Measurements from ENCODE around the gene PODXL2.

The PODXL2 gene

DNA sequence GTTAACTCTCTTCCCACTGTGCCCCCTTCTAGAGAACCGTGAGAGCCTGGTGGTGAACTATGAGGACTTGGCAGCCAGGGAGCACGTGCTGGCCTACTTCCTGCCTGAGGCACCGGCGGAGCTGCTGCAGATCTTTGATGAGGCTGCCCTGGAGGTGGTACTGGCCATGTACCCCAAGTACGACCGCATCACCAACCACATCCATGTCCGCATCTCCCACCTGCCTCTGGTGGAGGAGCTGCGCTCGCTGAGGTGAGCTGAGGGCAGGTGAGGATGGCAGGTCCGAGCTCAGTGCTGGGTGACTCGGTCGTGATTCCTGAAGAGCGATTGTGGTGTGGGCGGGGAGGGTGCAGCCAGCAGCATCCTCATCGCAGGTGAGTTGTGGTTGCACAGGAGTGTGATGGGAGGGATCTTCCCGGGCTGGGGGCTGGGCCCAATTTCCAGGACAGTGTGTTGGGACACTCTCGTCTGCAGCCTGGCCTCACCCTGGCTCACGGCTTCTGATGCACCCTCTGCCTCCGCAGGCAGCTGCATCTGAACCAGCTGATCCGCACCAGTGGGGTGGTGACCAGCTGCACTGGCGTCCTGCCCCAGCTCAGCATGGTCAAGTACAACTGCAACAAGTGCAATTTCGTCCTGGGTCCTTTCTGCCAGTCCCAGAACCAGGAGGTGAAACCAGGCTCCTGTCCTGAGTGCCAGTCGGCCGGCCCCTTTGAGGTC is 22.7 kb upstream of the PODXL2 start:
- DNase-seq = no peak

DNA sequence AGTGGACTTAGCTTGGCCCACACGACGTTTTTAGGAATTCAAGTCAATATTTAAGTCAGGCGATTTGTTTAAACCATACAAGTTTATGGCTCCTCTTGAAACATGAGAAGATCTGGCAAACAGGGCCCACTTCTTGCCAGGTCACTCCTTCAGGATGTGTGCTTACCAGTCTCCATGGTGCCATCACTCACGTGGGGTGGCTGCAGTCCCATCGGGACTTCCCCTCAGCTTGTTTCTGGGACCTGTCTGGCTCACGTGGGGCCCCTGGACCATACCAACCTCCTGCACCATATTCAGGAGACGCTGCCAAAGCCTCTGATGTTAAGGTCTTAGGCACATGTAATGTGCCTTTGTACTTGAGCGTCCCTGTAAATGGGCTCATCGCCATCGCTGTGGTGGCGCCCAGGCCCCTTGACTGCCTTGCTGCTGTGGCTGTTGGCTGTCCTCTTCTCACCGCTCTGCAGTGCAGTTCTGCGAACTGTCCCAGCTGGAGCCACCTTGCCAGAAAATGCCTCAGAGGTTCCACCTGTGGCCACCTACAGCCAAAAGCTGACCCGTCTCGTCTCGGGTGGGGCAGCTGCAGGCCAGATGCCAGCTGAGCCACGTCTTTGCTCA is 21.9 kb upstream of the PODXL2 start:
- no peak for DNase-seq

DNA sequence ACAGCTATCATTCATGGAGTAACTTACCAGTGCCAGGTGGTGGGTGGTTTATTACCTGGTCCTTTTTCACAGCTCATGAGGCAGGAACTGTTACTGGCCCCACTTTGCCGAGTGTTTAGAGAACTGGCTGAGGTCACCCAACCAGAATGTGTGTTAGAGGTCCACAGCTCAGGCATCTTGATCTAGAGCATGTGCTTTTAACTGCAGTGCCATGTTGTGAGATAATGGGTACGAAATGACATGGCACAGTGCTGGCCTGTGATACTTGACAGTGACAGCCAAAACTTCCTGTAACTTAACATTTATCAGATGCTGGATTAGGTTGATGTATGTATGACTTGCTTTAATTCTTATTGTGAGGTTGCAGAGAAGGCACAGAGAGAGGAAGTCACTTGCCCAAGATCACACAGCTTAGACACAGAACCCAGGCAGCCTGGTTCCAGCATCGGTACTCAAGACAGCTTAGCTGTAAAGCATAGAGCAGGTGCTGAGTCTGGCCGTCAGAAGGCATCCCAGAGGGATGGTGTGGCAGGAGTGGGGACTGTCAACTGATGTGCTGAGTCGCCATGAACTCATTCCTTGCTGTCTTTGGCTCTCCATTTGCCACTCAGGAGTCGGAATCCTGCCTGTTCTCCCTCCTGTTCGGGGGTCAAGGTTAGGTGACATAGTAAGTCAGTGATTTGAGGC is 21.2 kb upstream of the PODXL2 start:
- DNase-seq = no peak

DNA sequence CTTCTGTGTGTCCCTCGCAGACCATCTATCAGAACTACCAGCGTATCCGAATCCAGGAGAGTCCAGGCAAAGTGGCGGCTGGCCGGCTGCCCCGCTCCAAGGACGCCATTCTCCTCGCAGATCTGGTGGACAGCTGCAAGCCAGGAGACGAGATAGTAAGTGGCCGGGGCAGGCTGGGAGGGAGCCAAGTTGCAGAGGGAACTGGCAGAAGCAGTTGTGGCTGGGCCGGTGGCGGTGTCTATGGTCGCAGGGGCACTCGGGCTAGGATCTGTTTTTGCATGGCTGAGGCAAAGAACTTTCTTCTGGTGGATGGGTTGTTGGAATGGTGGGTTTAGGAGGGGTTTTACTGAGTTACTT is 20.6 kb upstream of the PODXL2 start:
- DNase-seq = no peak

DNA sequence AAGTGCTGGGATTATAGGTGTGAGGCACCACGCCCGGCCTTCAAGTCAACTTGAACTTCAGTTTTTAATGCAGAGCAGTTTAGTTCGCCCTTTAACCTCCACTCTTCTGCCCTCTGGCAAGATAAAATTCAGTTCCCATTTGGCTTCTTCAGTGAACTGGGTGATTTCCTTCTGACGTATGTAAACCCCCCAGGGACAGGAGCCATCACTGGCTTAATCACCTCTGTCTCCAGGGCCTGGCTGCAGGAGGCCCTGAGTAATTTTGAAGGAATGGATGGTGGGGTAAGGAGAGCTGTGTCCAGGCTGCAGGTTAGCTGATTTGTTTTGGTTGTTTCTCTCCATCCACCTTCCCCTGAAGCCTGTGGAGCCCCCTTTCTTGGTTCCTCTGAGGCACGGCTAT is 18.9 kb upstream of the PODXL2 start:
- DNase-seq = no peak

DNA sequence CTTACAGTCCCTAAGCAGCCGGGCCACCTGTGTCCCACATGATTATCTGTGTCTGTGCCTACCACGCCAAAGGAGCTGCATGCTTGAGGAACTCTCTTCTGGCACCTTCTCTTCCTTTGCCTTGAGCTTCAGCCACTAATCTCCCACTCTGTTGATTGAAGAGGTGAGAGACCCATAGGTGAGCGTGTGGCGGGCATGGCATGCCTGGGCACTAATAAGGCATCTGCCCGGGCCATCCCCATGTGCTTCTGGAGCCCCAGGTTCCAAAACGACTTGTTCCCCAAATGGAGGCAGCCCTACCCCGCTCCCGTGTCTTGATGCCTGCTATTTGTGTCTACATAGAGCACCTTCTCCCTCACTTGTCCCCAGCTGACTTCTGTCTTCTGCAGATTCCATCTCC is 17.7 kb upstream of the PODXL2 start:
- no peak for DNase-seq

DNA sequence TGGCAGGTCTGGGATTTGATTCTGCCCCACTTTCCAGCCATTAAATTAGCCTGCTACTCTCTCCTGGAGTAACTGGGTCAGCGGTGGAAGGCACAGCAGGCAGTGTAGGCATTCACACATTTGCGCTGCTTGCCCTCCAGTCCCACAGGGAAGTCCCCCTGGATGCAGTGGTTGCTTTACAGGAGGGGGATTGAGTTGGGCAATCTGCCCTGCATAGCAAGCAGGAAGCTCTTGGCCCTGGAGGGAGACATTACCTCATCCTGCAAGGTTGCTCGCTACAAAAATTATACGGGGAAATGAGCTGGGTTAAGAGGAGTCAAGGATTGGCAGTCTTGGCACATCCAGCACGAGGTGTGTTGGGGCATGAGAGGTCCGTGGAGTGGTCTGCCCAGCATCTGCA is 16.0 kb upstream of the PODXL2 start:
- no peak for DNase-seq

DNA sequence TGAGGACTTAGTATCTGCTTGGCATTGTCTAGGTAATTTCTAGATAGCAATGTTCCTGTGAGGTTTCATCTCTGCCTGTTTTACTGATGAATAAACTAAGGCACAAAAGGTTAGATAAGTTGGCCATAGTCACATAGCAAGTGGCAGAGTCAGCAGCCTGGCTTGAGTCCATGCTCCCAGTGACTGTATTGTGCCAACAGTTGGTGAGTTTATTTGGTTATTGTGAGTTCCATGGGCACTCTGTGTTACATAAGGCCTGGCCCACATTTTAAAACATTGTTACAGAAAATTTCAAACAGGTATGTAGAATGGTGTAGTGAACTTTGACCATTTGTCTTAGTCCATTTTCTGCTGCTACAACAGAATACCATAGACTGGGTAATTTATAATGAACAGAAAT is 15.6 kb upstream of the PODXL2 start:
- no peak for DNase-seq

DNA sequence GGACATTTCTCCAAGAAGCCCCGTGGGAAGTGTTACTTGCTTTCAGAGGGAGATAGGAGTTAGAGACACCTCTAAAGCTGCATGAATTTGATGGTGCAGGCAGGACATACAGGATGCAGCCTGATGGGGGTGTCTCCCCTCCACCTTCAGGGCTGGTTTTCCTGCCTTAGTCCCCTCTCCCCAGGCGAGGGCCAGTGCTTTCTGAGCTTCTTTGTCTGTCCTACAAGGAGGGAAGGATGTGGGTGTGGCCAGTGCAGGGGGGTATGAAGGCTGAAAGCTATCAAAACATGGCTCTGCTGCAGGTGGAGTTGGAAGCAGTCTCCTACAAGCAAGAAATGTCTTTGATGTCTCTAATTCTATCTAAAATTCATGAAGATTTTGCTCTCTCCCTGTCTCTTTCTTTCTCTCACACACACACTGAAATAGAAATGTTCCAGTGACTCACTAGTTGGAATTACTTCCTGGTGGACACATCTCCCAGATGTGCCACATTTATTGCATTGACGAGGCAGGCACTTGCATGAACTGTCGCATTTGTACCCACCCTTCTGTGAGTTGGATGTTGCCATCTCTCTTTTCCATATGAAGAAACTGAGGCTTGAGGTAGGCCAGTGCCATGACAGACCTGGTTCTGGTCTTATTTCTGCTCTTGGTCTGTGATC is 13.9 kb upstream of the PODXL2 start:
- DNase-seq = no peak

DNA sequence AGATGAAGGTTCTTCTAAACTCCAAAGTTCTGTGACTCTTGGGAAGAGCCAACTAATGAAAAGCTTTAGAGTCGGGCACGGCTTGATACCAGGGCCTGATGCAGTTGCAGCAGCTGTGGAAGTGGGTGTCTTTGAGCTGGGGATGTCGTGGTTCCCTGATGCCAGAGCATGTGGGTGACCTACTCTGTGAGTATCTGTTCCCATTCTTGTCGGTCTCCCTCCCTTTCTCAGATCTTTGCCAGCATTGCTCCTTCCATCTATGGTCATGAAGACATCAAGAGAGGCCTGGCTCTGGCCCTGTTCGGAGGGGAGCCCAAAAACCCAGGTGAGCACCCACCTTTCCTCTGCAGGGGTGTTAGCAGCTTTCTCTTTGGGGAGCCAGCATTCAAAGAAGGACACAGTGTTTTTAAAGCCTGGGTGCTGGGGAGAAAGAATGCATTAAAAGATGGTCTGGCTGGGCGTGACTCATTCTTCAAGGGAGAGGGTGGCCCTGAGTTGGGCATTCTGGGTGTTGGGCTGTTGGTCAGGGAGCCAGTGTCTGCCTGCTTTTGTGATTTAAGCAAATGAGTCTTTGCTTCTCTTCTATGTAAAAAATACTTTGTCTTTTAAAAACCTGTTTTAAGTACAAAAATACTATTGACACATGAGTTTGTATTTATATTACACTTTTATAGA is 13.2 kb upstream of the PODXL2 start:
- DNase-seq = no peak

DNA sequence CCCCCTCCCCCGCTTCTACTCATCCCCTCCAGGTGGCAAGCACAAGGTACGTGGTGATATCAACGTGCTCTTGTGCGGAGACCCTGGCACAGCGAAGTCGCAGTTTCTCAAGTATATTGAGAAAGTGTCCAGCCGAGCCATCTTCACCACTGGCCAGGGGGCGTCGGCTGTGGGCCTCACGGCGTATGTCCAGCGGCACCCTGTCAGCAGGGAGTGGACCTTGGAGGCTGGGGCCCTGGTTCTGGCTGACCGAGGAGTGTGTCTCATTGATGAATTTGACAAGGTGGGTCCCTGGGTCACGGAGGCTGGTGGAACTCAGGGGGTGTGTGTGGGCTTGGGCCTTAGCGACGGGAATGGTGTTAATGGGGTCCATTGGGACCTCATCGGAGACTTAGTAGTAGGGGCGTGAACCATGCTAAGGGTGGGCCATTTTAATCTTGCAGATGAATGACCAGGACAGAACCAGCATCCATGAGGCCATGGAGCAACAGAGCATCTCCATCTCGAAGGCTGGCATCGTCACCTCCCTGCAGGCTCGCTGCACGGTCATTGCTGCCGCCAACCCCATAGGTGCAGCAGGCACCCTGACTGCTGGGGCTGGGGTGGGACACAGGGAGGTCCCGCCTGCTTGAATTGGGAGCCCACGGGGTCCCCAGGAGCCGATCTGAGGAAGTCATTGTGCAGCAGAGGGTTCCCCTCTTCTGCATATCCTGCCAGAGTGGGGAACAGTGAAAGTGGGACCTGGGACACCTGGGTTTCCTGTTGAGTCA is 12.0 kb upstream of the PODXL2 start:
- no peak for DNase-seq

DNA sequence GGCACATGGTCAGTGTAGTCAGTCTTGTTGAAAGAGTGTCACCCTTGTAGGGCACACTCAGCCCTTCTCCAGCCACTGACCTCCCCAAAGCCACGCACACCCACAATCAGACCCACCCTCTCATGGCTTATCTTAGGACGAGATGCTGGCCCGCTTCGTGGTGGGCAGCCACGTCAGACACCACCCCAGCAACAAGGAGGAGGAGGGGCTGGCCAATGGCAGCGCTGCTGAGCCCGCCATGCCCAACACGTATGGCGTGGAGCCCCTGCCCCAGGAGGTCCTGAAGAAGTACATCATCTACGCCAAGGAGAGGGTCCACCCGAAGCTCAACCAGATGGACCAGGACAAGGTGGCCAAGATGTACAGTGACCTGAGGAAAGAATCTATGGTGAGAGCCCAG is 10.1 kb upstream of the PODXL2 start:
- DNase-seq = no peak

DNA sequence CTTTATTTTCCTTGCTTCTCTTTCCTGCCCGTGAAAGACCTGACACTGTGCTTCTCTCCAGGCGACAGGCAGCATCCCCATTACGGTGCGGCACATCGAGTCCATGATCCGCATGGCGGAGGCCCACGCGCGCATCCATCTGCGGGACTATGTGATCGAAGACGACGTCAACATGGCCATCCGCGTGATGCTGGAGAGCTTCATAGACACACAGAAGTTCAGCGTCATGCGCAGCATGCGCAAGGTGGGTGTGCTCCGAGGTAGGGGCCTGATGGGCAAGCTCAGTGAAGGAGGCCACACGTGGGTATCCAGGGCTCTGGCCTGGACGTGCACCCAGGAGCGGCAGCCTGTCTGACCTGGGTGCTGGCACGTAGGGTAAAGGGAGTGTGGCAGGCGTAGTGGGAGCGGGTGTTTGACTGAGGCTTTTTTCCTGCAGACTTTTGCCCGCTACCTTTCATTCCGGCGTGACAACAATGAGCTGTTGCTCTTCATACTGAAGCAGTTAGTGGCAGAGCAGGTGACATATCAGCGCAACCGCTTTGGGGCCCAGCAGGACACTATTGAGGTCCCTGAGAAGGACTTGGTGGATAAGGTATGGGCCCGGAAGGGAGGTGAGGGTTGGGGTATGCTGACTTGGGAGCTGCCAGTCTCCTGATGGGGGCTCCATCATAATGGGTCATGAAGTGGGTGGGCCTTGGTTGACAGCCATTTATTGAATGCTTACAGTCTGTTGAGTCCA is 8.2 kb upstream of the PODXL2 start:
- no peak for DNase-seq

DNA sequence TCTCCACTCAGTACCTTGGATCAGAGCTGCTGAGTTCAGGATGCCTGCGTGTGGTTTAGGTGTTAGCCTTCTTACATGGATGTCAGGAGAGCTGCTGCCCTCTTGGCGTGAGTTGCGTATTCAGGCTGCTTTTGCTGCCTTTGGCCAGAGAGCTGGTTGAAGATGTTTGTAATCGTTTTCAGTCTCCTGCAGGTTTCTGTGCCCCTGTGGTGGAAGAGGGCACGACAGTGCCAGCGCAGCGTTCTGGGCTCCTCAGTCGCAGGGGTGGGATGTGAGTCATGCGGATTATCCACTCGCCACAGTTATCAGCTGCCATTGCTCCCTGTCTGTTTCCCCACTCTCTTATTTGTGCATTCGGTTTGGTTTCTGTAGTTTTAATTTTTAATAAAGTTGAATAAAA is 7.0 kb upstream of the PODXL2 start:
- DNase-seq = no peak

DNA sequence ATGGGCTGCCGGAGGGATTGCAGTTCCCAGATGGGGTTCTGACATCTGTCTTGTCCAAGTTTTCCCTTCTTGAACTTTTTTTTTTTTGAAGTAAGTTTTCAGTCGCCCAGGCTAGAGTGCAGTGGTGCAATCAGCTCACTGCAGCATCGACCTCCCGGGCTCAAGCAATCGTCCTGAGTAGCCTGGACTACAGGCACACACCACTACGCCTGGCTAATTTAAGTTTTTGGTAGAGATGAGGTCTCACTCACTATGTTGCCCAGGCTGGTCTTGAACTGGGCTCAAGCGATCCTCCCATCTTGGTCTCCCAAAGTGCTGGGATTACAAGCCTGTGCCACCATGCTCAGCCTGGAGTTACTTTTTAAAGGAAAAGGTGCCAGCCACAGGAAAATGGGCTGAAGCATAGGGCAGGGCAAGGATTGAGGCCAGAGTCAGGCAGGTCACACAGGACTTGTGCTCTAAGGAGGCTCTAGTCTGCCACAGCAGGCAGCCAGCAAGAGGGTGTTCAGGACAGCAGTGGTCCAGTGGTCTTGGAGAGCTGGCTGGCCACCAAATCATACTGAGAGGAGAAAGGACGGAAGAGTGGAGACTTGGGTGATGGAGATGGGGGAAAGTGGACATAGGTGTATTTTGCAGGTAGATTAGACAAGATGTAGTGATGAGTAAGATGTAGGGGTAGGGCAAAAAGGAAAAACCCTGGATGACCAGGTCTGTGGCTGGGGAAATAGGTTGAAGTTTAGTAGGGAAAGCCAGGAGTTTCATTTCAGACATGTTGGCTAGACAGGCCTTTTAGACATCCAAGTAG is 6.0 kb upstream of the PODXL2 start:
- DNase-seq = no peak

DNA sequence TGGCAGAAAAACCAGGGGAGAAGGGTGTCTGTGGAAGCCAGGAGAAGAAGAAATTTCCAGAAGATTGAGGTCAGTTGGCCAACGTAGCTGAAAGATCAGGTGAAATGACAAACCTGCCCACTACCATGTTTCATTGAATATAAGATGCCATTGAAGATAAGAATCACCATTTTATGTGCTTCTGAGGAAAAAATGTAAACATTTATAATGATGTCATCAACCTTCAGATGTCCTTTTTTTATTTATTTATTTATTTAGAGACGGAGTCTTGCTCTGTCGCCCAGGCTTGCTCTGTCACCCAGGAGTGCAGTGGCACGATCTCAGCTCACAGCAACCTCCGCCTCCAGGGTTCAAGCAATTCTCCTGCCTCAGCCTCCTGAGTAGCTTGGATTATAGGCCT is 4.9 kb upstream of the PODXL2 start:
- DNase-seq = no peak

DNA sequence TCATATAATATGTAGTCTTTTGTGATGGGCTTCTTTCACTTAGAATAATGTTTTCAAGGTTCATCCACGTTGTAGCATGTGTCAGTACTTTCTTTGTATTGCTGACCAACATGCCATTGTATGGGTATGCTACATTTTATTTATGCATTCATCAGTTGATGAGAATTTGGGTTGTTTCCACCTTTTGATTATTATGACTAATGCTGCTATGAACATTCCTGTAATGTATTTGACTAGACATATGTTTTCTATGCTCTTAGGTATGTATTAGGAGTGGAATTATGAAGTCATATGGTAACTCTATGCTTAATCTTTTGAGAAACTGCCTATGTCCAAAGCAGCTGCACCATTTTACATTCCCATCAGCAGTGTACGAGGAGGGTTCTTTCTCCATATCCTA is 3.2 kb upstream of the PODXL2 start:
- DNase-seq = no peak

DNA sequence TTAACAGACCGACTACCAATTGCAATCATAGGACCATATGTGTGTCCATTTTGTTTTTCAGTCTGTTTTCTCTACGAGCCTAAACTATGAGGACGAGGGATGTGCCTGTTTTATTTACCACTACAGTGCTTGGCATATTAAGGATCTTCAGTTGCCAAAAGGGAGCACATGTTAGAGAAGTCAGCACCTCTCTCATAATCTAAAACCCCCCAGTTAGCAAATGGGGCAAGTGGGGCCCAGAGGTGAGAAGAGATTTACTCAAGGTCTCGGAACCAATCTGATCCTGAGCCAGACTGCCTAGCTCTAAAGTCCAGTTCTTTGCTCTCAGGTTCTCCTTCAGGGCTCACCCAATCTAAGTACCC is 578 bp upstream of the PODXL2 start:
- DNase-seq = no peak

DNA sequence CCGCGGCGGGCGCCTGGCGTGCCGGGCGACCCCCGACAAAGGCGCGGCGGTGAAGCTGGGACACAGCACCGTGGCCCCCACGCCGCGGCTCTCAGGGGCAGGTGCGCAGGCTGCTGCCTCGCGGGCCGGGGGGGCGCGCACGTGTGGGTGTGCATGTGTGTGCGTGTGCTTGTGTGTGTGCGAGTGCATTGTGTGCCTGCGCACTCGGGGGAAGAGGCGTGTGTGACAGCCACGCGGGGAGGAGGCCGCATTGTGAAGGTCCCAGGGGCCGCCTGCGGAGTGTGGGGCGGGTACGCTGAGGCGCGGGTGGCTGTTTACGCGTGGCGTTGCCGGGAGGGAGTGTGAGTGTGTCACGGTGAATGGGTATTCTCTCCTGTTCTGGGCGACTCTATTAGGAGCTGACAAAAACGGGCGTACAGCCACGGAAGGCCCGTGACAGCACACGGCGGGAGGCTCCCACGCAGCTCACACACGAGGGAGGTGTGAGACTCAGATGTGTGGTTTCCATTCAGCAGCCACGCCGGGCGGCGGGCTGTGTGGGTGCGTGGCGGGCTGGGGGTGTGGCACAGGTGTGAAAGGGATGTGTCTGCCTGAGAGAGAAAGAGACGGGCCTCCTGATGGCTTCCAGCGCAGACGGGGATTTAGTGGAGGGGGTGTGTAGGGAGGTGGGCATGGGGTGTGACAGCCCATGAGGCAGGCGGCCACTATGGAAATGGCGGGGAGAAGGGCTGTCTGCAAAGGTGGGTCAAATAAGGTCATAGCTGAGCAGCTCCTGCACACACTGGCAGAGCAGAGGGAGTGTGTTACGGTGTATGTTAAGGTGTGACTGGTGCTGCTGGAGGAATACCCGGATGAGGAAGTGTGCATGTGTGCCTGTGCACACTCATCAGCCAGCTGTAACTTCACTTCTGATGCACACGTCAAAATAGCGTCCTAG is 750 bp downstream of the PODXL2 start:
- no peak for DNase-seq
